ENCODE results near the gene CCDC137. TPM values are rescaled to one million over a fixed set of nuclear protein-coding genes. Genes with fewer than 3 reads are reported as not detected.
A peak's percentile ranks its signal among the peaks of the same experiment; 100 is the strongest.

The CCDC137 gene
- total RNA-seq, 1 donor from 2014 or later = 20.3 TPM

- no peak for DNase-seq (ENCODE audit: low spot score)
These were observed 16.7 kb downstream of the CCDC137 start for GRCh38 chr17:81683208-81683583.

- DNase-seq (ENCODE audit: low spot score) = peak; percentile 99
These were observed 17.3 kb downstream of the CCDC137 start, which contains the start of the genes ARL16 and HGS for GRCh38 chr17:81683584-81684441. Gene ARL16, minus strand, starts transcription at chr17:81683797. Its CDS starts 44 bp downstream, at chr17:81683753. Gene HGS, plus strand, starts transcription at chr17:81684011. Its CDS starts 56 bp downstream, at chr17:81684067.

DNA sequence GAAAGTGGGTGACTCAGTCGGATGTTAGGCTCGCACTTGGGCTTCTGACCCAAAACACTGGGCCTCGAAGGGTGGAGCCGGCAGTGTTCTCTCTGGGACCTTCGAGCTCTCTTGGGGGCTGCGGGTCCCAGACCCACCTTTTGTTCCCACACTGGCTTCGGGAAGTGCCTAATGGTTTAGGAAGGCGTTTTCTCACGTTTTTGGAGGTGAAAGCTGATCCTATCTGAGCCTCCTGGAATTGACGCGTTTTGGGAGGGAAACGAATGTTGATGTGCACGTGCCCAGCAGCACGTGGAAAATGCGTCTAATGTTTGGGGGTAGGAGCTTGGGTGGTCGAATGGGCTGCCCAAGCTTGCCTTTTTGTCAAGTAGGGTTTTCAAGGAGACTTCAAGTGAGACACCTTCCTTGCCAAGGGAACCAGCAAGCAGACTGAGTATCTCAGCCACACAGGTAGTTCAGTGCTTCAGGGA, 17.9 kb downstream of the CCDC137 start:
- DNase-seq (ENCODE audit: low spot score) = no peak

DNA sequence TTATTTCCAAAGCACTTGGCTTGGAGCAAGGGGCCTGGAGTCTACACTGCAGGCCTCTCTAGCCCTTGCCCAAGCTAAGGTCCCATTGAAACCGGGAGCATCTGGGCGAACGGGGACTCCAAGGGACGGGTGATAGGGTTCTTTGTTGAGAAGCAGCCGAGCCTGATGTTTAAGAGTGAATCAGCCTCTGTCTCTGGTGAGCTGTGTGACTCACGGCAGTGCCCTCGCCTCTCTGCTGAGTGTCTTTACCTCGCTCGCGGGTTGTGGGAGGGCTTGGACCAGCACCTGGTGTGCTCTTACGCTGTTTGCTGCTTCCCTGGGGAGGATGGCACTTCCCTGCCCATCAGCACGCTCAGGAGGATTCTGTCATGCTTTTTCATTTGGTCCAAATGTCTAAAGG, 18.6 kb downstream of the CCDC137 start:
- no peak for DNase-seq (ENCODE audit: low spot score)

DNA sequence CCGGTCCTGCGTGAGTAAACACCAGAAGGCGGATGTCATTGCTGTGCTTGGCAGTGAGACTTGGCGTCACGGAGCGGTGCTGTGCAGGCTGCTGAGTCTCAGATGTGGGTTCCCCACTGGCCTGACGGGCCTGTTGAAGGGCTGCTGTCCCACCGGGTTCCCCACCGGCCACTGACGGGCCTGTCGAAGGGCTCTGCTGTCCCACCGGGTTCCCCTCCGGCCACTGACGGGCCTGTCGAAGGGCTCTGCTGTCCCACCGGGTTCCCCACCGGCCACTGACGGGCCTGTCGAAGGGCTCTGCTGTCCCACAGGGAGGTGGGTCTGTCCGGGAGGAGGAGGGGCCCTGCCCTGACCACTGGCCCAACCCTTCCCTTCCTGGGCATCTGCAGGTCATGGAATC, 20.1 kb downstream of the CCDC137 start:
- DNase-seq (ENCODE audit: low spot score) = no peak

DNA sequence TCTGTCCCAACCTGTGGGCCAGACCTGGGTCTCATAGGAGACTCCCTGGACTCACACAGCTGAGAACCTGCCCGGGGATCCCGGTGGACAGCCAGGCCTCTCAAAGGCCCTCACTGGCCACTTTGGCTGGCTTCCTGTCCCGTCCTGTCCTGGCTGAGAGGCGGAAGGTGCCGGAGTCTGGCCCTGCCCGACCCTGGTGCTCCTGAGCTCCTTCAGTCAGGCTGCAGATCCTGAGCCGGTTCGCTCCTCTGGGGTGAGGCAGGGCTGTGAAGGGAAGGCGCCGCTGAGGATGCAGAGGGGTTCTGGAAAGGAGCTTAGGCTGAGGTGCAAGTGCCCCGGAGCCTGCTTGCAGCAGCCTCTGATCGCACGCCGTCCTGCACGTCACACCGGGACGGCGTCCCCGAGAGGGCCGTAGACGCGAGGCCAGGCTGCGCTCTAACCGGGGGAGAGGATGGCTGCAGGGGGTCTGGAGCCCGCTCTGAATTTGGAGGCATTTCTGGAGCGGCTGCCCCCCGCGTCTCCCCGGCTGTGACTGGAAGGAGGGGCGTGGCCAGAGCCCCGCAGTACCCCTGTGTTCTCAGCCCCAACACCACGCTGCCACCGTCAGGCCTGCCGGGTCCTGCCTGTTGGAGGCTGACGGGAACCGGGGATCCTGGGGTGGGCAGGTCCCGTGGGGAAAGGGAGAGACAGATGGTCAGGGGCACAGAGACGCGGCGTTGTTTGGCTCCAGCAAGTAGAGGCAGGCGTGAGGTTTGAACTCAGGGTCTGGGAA, 21.4 kb downstream of the CCDC137 start:
- no peak for DNase-seq (ENCODE audit: low spot score)

GRCh38 chr17:81688616-81689015, 22.1 kb downstream of the CCDC137 start:
- no peak for DNase-seq (ENCODE audit: low spot score)

GRCh38 chr17:81690066-81690465, 23.5 kb downstream of the CCDC137 start:
- DNase-seq (ENCODE audit: low spot score) = no peak

- DNase-seq (ENCODE audit: low spot score) = no peak
These were observed 24.0 kb downstream of the CCDC137 start for GRCh38 chr17:81690549-81690948.

DNA sequence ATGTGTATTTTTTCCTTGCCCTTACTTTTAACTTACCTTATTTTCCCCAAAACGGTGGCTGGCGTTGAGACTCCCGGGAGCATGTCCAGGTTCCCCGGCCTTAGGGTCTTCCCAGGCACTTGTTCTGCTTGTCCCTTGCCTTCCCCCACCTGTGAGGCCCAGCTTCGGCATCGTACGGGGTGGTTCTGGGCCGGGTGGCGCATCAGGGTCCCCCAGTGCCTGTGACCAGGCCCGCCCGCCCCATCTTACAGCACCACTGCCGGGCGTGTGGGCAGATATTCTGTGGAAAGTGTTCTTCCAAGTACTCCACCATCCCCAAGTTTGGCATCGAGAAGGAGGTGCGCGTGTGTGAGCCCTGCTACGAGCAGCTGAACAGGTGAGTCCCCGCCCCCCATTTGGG, 24.7 kb downstream of the CCDC137 start:
- DNase-seq (ENCODE audit: low spot score) = no peak

DNA sequence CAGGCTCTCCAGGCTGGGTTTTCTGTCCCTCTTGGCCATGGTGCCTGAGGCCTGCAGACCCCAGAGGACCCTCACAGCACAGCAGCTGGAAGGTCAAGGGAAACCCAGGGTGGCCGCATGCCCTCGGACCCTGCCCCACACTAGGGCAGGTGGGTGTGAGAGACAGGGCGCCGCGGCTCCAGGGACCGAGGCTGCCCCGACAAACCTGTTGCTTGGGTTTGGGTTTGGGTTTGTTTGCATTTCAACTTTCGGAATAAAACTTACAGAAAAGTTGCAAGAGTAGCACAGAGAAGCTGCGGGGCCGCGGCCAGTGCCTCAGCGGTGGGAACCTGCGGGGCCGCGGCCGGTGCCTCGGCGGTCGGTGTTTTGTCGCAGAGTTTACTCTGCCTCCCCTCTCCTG, 25.1 kb downstream of the CCDC137 start:
- no peak for DNase-seq (ENCODE audit: low spot score)

GRCh38 chr17:81693509-81694210, 27.1 kb downstream of the CCDC137 start:
- no peak for DNase-seq (ENCODE audit: low spot score)

DNA sequence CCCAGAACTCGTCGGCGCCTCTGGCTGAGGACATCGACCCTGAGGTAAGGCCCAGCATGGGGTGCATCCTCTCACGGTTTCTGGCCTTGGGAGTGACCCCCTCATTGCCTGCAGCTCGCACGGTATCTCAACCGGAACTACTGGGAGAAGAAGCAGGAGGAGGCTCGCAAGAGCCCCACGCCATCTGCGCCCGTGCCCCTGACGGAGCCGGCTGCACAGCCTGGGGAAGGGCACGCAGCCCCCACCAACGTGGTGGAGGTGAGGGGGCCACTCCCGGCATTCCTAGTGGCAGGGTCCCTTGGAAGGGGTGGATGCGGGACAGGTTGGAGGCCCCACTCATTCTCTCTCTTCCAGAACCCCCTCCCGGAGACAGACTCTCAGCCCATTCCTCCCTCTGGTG, 28.3 kb downstream of the CCDC137 start:
- no peak for DNase-seq (ENCODE audit: low spot score)

DNA sequence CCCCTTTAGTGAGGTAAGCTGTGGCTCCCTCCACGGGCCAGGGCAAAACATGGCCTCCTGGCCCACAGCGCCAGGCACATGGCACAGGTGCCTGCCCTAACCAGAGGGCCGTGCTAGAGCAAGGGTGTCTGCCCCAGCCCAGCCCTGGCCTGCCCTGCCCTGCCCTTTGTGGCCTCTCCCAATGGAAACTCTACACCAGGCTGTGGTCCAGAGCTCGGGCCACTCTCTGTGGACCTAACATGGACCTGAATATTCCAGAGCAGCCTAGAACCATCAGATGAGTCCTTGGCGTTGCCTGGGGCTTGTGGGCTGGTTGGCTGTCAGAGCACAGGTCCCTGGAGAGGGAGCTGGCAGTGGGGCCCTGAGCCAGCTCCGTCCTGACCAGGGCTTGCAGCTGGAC, 28.7 kb downstream of the CCDC137 start:
- no peak for DNase-seq (ENCODE audit: low spot score)

DNA sequence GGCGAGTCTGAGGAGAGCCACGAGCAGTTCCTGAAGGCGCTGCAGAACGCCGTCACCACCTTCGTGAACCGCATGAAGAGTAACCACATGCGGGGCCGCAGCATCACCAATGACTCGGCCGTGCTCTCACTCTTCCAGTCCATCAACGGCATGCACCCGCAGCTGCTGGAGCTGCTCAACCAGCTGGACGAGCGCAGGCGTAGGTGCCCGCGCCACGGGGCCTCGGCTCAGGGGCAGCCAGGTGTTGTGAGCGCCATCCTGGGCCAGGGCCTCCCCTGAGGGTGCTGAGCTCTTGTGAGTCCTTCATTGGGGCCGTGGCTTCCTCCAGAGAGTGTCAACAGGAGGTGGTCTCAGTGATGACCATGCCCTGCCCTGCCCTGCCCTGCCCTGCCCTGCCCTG, 29.3 kb downstream of the CCDC137 start:
- no peak for DNase-seq (ENCODE audit: low spot score)

GRCh38 chr17:81696218-81696941, 29.8 kb downstream of the CCDC137 start:
- DNase-seq (ENCODE audit: low spot score) = no peak

DNA sequence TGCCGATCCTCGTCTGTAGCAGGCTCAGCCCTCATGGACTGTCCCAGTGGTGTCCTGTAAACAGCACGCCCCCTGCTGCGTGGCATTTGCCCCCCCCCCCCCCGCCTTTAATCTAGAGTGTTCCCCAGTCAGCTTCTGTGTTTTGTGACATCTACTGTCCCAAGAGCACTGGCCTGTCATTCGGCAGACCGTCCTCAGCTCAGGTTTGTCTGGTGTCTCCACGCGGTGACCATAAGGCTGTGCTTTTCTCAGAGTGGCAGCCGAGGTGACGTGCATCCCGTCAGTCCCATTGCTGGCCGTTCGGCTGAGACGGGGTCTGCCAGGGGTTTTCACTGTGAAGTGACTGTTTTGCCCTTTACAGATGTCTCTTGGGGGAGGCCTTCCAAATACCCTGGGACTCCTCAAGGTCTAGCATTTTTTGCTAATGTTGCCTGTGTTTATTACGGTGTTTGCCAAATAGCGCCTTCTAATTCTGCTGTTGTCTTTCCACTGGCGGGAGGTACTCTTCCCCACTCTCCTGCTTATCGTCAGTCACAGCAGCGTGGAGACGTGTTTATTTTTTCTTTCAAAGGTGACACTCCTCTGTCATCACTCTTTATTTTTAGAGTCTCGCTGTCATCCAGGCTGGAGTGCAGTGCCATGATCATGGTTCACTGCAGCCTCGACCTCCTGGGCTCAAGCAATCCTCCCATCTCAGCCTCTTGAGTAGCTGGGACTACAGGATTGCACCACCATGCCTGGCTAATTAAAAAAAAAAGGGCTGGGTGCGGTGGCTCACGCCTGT, 30.9 kb downstream of the CCDC137 start:
- DNase-seq (ENCODE audit: low spot score) = no peak

DNA sequence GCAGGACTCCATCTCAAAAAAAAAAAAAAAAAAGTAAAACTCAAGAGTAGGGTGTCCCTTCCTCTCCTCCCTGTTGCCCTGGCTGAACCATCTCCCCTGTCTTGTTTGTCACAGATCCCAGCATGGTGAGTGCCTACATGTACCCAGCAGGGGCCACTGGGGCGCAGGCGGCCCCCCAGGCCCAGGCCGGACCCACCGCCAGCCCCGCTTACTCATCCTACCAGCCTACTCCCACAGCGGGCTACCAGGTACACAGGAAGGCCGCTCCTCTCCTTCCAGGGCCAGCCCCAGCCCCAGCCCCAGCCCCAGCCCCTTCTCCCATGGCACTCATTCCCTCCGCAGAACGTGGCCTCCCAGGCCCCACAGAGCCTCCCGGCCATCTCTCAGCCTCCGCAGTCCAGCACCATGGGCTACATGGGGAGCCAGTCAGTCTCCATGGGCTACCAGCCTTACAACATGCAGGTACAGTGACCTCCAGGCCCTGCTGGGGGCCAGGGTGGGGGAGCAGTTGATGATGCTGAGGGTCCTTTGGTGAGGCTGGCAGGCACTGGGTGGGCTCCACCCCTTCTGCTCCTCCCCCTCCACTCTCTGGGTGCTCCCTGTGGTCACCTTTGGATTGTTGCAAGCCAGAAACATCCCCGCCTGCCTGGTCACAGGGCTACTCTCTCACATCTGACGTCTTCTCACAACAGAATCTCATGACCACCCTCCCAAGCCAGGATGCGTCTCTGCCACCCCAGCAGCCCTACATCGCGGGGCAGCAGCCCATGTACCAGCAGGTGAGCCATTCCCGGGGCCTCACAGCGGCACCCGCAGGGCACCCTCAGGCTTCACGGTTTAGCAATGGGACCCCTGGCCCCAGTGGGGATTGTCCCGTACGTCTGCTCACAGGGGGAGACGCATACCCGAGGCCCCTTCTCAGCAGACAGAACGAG, 34.1 kb downstream of the CCDC137 start:
- no peak for DNase-seq (ENCODE audit: low spot score)

GRCh38 chr17:81701288-81702071, 34.9 kb downstream of the CCDC137 start:
- DNase-seq (ENCODE audit: low spot score) = no peak

Measured in mucosa of gallbladder (tissue), 1 donor.